Lower leg skin (tissue), 4 donors: Measurements from ENCODE around the gene KCND2. TPM values are rescaled to one million over a fixed set of nuclear protein-coding genes. Genes with fewer than 3 reads are reported as not detected.

Source experiments
- DNase-seq, 2 donors: peaks; one replicate each; pipeline ENCODE4 v3.0.0-alpha.2; 2019; ENCODE audit warnings: low spot score in 2 of 2
- H3K4me3 ChIP-seq: fragments of 200-600 bp; sonication (generic); 2 replicates; pipeline ENCODE4 v1.5.1; 2017; ENCODE audit warnings: mild to moderate bottlenecking, low read depth; ENCODE audit not compliant: poor library complexity, severe bottlenecking
- POLR2A ChIP-seq, 2 donors: fragments of 450-650 bp; IDR thresholded peaks; one replicate each; pipeline ENCODE4 v1.6.1; 2016 to 2017; ENCODE audit warnings: antibody characterized with exemption in 2 of 2, mild to moderate bottlenecking in 1 of 2, moderate library complexity in 1 of 2
- WGBS, 2 donors: methylation state at CpG; one replicate each; pipeline ENCODE4 v1.1.5; 2018; 5-methylcytosine and 5-hydroxymethylcytosine counted together
- intact Hi-C: fragments of 100-400 bp; cut with DNase I; formaldehyde crosslinking; loops from one replicate; pipeline ENCODE4 v1.15.0; 2023; ENCODE audit warnings: low total_unique reads
- total RNA-seq, 4 donors: library from RNA; depleted of rRNA; stranded (reverse); fragments of >200 nt; gene quantifications; one replicate each; pipeline ENCODE4 v1.1.0, GENCODE V29; 2016
- TF ChIP-seq, protein P1 (sequence below), 3 donors: fragments of 450-650 bp; IDR thresholded peaks; one replicate each; pipeline ENCODE4 v1.5.1; 2016; ENCODE audit warnings: antibody characterized with exemption in 3 of 3, mild to moderate bottlenecking in 3 of 3, moderate library complexity in 2 of 3

Gene KCND2
- total RNA-seq, 4 donors from 2014 or later: 0.11 to 0.25 (median 0.15) TPM

DNA sequence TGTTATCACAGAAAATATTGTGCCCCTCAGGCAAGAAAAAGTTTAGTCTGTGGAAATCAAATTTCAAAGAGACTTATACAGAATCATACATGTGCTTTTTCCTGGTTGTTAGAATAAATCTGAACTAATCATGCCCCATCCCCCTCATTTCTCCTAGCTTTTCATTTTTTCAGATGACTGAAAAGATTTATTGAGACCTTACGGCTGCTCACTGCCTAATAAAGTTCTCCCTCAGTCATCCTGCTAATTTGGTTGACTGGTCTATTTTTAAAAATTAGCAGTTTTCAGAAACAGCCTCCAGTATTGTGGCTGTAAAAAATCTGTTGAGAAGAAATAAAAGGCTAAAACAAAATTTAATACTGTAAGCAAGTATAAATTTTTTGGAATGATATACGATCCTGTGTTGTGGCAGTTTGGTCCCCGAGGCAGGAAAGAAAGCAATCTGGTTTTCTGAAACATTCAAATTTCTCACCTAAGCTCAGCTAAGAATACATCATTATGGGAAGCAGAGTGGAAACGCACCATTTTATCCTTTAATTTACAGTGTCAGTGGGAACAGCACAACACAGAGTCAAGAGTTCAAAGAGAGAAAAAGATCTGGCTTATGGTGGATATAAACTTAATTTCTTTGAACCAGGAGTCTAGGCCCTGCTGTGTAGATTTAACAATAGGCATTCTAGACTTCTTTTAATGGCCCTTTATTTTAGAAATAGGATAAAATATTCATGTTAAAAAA, 144.4 kb downstream of the KCND2 start:
- no peak for DNase-seq
- 41 to 44% methylated on average over 4 of the region's 4 CpGs for WGBS, 2 donors
- H3K4me3 ChIP-seq: no peak overlapping the region
- intact Hi-C loops: no loop called here
- TF ChIP-seq, protein P1, sequence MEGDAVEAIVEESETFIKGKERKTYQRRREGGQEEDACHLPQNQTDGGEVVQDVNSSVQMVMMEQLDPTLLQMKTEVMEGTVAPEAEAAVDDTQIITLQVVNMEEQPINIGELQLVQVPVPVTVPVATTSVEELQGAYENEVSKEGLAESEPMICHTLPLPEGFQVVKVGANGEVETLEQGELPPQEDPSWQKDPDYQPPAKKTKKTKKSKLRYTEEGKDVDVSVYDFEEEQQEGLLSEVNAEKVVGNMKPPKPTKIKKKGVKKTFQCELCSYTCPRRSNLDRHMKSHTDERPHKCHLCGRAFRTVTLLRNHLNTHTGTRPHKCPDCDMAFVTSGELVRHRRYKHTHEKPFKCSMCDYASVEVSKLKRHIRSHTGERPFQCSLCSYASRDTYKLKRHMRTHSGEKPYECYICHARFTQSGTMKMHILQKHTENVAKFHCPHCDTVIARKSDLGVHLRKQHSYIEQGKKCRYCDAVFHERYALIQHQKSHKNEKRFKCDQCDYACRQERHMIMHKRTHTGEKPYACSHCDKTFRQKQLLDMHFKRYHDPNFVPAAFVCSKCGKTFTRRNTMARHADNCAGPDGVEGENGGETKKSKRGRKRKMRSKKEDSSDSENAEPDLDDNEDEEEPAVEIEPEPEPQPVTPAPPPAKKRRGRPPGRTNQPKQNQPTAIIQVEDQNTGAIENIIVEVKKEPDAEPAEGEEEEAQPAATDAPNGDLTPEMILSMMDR (IDR thresholded peaks at IDR 0.05): no peak
- TF ChIP-seq POLR2A (IDR thresholded peaks at IDR 0.05): no peak

DNA sequence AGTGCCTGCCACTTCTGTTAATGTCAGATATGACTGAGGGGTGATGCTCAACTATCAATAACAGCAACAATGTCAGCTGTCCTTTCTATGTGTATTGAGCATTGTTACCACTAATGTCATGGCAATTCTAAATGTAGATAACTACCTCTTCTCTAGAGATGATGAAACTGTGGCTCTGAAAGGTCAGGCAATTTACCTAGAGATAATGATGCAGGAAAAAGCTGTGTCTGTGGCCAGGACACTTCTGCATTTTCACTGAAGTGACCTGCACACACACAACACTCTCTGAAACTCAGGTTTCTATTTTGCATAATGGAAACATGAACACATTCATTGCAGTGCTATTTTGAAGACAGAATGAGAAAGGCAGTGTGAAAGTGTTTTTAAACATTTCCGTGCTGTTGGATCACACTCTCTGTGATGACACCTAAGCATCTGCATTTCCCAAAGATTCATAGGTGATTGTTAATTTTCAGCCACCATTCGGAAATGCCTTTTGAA, 148.2 kb downstream of the KCND2 start:
- no peak for DNase-seq
- 83 to 84% methylated on average over 2 of the region's 2 CpGs for WGBS, 2 donors
- TF ChIP-seq, protein P1 (IDR thresholded peaks at IDR 0.05): no peak
- no peak for TF ChIP-seq POLR2A (IDR thresholded peaks at IDR 0.05)
- H3K4me3 ChIP-seq: no peak overlapping the region
- intact Hi-C loops: no loop called here

DNA sequence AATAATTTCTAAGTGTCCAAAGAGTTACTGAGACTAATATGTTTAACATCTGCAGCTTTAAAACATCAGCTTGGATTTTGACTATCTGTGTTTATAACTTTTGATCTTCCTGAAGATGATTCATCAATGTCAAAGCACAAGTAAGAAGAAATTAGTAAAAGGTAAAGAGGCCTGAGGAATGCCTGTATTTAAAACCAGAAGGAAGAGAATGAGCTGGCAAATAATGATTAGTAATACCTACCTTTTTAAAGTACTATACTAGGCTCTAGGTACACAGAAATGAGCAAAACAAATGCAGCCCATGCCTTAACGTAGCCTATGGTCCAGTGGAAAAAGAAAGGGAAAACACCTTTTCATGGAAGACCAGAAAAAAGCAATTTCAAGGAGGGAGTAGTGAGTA, 158.0 kb downstream of the KCND2 start:
- H3K4me3 ChIP-seq: no peak overlapping the region
- DNase-seq: no peak
- intact Hi-C loops: loop anchor here (5.0 kb wide), 1 partner anchor 1971 kb away; no protein-coding TSS in a partner anchor
- 55 to 76% methylated on average over 1 of the region's 1 CpG for WGBS, 2 donors
- no peak for TF ChIP-seq POLR2A (IDR thresholded peaks at IDR 0.05)
- TF ChIP-seq, protein P1 (IDR thresholded peaks at IDR 0.05): no peak

DNA sequence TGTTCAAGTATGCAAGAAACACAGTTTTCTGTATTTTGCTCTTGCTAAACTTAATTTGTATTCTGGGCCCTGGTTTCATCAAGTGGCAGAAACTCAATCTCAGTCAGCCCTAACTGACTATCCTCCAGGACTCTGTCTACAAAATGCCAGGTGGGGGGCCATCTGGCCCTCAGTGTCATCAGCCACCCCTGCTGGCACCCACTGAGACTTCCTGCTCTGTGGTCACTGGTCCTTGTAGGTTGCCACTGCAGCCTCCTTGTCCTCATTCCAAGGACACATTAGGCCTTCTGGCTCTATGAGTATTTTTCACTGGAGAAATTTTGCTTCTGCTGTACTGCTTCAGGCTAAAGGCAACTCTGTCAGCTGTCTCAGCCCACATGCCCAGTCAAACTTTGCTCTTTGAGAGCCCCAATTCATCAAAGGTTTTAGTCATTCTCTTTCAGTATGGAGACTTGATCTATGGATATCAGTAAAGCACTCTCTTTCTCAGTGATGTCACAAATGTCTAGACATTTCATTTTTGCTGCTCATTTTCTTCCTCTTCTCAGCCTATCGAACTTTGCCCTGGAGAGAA, 163.6 kb downstream of the KCND2 start:
- 77 to 88% methylated on average over 1 of the region's 1 CpG for WGBS, 2 donors
- no peak overlapping the region for H3K4me3 ChIP-seq
- intact Hi-C loops: no loop called here
- DNase-seq: no peak
- TF ChIP-seq, protein P1 (IDR thresholded peaks at IDR 0.05): no peak
- no peak for TF ChIP-seq POLR2A (IDR thresholded peaks at IDR 0.05)

DNA sequence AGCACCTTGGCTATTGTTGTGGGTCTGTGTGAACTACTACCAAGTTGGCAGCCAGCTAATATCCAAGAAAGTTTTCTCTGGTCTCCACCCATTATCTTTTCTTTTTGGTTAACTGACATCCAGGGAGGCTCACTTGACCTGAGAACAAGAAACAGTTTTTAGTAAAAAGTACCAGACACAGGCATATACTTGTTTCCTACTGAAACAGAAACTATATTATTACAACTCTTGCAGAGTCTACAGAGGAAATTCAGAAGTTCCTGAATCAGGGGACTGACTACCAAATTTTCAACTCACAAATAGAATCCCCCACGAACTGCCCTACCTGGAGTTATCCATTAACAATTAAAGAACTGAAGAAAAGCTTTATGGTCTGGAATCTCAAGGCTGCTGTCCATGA, 168.9 kb downstream of the KCND2 start:
- DNase-seq: no peak
- intact Hi-C loops: no loop called here
- 45 to 49% methylated on average over 1 of the region's 1 CpG for WGBS, 2 donors
- TF ChIP-seq, protein P1 (IDR thresholded peaks at IDR 0.05): no peak
- TF ChIP-seq POLR2A (IDR thresholded peaks at IDR 0.05): no peak
- no peak overlapping the region for H3K4me3 ChIP-seq
